Stimulated activated CD8-positive, alpha-beta memory T cell treated with anti-CD3 and anti-CD28 coated beads, Interleukin-15, amount 100 ng/mL, for 24 hours (primary cell): ENCODE measurements around the gene MAST4.
"Not testable (repeated sequence)": the region's sequence is repeated elsewhere in the genome, so short reads cannot be mapped to it uniquely, and the experiment has no call there.

Source experiments
- DNase-seq: peaks from one replicate; pipeline ENCODE4 v3.0.0-alpha.2; 2020; ENCODE audit warnings: low read depth

The MAST4 gene

DNA sequence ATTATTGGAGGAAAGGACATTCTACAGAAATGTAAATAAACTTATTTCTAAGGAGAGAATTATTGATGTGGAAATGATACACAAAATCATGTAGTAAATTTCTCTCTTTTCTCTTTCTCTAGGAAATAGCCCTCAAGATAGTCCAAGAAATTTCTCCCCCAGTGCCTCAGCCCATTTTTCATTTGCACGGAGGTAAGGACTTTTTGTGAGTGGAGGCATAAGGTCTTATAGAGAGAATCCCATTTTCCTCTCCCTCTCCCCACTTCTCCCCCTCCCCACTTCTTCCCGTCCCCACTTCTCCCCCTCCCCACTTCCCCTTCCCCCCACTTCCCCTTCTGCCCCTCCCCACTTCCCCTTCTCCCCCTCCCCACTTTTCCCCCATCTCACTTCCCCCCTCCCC is 493.8 kb downstream of the MAST4 start:
- no peak for DNase-seq

DNA sequence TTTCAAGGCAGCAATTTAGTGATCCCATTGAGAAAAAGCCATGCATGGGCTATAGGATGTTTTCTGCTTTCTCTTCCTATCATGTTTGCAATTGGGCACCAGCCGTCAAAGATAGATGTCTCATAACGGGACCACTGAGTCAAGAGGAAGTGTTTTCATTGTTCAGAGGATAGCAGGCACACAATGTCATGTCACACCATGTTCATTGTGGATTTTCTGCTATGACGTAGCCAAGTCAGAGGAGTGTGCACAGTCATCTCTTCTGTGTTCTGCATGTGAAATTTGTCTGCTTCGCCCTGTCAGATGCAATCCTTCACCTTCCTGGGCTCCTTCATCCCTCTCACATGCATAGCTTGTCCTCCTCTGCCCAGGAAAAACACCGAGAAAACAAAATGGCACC is 494.4 kb downstream of the MAST4 start:
- no peak for DNase-seq

DNA sequence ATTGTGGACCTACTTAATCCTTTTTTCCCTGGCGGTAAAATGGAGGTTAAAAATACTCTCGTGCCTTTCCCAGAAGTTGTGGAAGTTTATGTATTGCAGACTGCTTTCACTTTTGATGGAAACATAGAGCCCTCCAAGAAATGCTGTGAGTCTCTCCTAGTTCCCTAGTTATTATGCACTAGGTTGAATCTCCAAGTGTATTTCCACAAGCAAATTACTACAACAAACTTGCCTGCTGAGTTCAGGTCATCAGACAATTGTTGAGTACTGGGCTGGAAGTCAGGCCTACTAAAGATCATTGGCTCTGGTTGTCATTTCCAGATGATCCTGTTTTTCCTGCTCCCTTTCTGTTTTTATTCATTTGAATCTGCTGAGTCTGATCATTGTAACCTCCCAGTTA is 496.3 kb downstream of the MAST4 start:
- no peak for DNase-seq

DNA sequence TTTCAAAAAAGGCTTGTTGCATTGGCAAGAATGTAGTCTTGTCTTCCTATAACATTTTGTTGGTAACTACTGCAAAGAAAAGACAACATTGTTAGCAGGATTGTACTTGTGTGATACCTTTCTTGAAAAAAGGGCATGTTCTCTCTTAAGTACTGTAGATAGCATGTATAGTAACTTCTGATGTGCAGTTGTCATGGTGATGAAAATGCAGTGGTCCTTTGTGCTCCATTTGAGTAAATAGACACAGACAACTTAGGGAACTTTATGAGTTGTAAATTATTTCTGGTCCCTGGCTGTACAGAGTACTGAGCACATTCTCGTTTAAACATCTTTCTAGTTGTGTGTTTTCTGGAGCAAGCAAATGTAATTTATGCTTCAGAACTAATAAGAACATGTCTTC is 497.1 kb downstream of the MAST4 start:
- no peak for DNase-seq

DNA sequence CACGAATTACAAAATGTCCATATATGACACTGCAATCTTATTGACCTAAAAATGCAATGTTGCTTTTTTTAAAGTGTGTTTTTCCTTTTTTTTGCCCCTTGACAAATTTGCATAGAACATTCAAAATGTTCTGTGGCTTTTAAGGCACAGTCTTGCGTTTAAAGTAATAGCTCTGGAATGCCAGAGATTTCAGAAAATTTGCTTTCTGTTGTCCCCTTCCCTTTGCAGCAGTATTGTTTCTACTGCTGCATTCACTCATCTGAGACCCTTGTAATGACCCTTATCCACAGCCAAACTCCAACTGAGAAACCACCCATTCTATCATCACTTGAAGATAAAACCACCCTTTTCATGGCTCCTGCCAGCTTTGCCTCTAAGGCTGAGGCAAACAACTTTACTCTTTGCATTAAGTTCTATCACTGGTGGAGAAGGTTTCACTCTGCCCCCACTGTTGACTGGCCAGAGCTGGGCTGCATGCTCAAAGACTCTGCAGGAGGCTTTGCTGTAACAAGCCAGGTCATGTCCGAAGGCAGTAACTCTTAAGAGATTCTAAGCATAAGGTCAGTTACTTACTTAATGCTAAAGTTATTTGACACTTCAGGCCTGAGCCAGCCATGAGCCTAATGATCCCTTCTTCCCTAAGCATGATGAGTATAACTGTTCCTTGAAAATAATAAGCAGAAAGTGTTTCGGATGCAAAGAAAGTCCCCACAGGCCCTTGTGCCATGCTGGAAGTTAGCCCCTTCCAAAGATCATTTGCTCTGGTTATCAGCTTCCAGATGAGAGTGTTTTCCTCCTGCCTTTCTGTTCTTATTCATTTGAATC is 498.5 kb downstream of the MAST4 start:
- no peak for DNase-seq

DNA sequence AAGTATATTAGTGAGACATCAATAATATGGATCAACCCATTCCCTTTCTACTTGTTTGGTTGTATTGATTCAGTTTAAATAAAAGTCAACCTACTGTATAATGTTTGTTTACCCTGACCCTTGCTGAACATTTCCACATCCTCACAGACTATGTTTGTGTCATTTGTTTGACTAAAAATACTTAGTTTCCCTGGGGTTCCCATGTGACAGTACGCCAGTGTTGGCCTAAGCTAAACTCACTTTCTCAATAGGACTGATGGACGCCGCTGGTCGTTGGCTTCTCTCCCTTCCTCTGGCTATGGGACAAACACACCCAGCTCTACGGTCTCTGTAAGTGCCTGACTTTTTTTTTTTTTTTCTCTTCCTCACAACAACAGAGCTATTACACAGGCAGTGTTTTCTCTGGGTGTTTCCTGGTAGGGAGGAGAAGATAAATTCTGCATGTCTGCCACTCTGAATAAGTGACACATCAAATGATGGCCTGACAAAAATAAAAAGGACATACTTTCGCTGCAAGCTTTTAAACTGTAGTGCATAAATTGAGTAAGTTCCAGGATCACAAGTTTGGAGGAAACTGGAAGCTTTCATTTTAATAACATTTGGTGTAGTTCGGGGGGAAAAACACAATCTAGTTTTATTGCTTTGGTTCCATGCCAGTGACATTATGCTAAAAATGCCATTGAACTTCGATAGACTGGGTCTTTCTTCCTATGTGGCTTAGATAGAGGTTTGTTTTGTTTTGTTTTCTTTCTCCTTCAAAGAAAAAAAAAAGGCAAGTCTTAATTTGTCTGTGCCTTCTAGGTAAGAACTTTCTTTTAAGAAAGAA is 499.4 kb downstream of the MAST4 start:
- DNase-seq, result no peak

DNA sequence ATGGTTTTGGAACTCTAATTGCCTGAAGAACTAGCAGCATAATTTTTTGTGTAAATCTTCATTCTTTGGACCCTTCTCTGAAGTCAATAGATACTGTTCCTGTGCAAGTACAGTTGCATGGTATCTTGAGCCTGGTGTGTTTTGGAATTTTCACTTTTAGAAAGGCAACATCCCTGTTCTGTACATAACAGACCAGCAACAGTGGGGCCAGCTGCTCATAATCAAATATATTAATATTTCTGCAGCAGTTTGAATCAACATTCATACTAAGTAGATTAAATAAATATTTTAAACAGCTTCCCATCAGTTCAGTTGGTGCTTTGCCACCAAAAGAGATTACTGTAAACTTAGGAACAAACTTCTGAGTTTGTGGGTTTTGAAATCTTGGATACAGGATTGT is 502.5 kb downstream of the MAST4 start:
- DNase-seq, result no peak

DNA sequence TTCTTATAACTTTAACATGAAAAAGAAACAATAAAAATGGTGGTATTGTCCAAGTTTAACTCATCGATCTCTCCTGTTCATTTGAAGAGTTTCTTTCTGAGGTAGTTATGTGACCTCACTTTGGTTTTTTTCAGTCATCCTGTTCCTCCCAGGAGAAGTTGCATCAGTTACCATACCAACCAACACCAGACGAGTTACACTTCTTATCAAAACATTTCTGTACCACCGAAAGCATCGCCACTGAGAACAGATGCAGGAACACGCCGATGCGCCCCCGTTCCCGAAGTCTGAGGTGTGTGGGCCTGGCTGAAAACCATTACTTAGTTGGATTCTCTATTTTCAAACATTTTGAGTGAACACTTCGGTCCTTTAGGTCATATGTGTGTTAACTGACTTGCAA is 504.1 kb downstream of the MAST4 start:
- no peak for DNase-seq

DNA sequence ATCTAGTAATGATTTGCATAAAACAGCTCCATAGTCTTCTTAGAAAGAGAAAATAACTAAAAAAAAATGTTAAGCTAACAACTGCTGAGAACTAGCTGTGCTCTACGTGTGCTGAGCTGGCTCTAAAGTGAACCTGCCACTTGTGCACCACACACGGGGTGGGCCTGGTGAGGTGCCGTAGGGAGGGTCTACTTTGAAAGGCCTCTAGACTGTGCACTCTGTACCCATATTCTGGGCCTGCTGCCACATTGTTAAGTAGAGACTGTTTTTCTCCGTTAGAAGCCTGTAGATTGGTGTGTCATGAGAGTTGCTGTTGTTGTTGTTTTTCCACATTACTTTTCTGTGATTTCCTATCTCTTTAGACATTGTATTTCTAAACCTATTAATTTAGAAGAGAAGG is 506.5 kb downstream of the MAST4 start:
- no peak for DNase-seq

DNA sequence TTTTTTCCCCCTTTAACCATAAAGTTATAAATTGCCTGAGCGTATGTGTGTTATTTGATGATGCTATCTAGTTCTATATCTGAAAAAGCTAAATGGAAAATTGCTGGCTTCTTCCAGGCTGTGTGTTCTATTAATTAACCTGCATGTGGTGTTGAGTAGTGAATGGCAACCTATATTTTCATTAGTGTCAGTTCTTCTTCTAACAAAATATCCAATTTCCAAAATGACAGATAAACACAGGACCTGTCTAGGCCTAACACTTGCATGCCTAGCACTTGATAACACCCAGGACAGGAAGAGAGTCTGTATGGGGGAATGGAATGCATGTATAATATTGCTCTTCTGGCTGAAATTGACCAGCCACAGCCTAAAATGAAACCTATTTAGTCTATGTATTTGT is 508.7 kb downstream of the MAST4 start:
- no peak for DNase-seq

DNA sequence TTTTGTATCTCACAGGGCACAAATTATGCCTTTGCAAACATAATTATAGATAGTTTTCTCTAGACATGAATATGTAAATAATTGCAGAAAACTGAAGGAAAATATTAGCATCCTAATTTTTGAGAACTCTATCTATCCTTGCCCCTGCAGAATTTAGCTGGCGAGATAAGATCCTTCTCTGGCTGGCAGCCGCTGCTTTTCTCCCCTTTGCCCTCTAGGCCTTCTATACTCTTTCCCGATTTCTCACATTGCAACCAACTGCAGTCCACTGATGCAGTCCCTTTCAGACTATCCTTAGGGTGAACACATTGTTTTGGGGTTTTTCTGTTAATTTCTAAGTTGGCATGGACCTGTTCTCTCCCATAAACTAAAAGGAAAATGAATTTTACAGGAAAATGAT is 509.1 kb downstream of the MAST4 start:
- no peak for DNase-seq

DNA sequence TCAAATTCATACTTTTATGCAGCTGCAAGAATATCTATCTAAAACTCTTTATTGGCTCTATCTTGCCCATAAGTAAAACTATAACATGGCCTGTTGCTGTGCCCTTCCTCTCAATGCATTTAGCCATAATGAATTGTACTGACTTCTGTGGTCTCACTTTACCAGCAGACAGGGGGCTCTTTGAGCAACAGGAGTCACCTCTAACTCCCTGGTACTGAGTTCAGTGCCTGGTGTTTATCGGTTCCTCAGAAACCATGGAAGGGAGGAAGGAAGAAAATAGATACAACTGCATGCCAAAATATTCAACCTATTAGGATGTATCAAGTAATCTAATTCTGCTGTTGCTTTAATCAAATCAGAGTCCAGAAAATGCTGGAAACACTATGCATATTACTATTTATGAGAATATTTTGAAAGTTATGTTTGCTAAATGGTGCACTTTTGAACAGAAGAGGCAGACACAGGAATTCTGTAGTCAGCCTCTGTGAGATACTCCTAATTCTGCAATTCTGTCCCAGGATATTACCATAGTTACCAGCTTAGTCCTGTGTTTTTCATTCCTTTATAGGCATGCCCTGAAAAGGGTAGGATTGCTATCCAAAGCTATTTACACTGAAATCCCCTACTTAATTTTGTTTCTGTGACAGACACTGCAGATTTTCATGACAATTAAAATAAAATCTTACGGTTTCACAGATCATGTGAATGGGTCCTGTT is 510.6 kb downstream of the MAST4 start:
- no peak for DNase-seq

DNA sequence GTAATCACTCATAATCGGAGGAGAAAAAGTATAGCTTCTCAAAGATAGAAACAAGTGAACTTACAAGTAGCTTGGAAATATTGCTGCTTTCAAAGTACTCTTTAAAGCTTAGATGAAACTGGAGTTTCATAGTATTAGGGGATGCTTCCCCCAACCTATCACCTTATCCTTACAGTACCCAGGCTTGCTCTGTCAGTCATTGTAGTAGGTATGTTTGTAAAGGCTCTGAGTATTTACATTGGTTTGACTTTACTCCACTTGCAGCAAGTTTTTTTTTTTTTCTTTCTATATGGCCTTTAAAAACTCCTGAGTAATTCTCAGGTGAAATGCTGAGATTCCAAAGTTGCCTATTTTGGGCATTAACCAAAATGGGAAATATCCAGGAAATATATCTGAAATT is 515.6 kb downstream of the MAST4 start:
- DNase-seq, result no peak

DNA sequence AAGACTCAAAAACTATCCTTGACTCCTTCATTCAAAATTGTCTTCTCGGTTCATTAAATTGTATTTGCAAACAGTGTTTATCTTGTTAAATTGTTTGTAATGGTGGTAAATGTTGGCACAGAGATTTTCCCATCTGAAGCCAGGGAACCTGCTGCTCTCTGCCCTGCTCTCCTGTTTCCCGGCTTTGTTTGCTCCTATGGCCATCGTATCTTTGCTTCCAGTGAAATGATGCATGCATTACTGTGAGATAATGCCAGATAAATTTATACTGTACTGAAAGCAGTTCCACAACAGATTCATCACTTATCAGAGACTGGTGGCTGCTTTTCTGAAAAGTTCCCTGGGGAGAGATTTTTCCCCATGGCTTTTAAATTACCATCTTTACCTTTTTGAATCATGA is 519.1 kb downstream of the MAST4 start:
- DNase-seq, result no peak

DNA sequence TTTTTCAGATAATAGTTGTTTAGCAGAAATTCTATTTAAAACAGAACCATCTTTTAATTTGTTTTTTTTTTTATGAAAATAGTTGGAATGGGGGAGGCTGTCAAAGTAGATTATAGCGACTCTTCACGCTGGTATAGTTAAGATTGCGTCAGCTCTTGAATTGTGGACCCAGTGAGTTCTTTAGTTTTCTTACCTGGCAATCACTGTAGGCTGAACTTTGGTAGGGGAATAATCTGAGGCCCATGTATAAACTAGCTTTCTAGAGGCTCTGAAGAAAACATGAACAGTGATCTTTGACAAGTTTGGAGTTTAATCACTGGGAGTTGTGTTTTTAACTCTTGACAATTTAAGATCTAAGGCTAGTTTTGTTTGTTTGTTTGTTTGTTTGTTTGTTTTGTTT is 519.6 kb downstream of the MAST4 start:
- no peak for DNase-seq

DNA sequence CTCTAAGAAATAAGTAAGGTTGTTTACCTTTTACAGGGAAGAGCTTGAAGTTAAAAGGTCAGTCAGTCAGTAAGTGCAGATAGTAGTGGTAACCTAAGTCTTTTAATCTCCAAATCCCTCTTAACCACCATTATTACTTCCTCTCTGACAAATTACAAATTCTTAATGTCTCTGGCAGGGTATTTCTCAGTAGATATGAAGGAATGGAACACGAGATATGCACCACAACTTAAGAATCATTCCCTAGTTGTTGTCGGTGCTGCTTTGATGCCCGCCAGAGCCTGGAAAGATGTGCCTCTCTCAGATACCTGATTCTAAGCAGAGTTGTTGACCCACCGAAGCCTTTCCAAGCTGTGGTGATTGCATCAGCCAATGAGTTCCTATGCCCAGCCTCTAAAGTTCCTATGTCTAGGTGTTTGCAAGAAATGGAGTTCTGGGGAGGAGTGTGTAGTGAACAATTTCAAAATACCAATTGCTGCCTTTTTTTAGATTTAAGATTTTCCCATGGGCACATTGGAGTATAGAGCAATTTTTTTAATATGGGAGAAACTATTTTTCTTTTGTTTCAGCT is 521.9 kb downstream of the MAST4 start:
- no peak for DNase-seq

DNA sequence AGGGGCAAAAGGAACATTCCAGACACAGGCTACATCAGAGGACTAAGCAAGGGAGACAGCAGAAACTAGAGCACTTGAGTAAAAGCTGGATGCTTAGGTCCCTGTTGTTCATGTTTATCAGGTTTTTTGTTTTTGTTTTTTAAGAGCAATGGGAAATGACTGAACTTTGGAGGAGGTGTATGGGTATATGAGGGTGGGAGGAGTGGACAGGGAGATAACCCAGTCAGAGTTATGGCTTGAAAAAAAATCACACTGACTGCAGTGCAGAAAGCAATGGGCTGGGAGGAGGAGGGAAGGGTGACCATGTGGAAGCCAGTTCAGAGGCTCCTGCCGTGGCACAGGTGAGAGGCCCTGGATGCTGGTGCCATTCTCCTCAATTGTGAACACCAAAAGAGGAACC is 522.8 kb downstream of the MAST4 start:
- no peak for DNase-seq

DNA sequence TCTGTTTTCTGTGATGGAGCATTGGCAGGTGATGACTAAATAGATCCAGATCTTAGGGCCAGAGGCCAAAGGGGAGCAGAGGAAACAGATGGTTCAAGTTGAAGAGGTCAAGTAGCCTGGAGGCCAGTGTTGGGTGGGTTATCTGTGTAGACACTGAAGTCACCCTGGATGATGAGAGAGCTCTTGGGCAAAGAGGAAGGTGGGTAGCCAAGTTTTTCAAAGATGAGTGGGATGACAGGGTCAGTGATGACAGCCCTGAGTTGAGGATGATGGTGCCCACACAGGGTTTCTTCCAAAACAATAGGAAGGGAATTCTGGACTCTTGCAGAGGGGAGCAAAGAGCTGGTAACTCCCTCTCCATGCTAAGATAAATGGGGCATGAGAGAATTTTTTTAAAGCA is 523.8 kb downstream of the MAST4 start:
- no peak for DNase-seq

DNA sequence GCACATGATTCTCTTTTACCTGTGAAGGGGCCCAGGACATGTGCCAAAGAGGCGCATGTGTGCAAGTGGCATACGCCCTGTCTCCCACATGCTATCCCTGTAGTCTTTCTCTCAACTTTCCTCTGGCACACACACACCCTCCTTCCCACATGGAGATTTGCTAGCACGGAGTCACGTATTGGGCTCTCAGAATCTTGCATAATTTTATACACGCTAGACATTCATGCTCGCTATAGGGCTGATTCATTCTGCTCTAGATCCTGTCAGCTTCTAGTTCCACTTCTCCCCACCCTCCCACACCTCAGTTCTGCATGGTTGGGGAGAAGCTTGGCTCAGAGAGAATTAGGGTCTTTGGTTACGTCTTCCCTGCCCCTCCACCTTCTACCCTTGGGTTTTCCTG is 527.6 kb downstream of the MAST4 start:
- DNase-seq, result no peak

DNA sequence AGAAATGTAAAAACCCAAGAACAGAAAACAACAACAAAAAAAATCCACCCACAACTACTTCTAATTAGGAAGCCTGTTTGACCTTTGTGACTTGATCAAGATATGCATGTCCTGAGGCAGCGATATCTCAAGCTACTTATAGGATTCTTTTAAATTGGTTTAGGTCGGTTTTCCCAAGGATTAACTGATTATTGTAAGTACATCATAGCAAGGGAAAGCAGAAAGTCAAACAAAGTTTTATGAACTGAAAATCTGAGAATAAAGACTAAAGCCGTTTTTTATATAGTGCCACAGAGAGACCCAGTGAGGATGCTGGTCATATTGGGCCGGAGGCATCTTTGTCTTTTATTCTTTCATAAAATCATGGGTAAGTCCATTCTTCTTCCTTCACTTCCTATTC is 528.4 kb downstream of the MAST4 start:
- no peak for DNase-seq

DNA sequence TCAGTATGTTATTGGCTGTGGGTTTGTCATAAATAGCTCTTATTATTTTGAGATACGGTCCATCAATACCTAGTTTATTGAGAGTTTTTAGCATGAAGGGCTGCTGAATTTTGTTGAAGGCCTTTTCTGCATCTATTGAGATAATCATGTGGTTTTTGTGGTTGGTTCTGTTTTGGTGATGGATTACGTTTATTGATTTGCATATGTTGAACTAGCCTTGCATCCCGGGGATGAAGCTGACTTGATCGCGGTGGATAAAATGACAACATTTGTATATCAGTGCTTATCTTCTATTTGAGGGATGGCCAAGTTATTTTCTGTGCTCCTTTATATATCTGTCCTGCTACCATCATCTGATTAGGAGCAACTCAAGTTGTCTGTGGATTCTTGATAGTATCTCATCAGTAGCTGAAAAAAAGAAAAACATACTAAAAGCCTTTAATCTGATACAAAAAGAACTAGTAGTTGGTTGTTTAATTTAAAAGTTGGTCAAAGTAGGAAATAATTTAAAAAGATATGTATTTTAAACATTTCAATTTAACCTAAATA is 531.2 kb downstream of the MAST4 start:
- DNase-seq, result not testable (repeated sequence)

DNA sequence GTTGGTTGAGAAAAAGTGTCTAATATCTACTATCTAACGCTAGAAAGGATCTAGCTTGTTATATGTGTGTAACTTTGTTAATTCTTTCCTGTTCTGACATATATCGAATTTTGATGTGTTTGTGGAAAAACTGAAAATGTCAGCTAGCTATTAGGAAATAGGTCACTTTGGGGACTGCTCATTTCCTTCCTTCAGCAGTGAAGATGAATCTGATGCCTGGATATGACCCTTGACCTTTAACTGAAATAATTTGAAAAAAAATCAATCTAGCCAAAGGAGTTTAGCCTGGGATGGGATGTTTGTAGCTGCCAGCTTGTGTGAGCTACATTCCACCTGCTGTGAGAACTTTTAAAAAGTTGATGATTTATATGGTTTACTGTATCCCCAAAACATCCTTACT is 533.6 kb downstream of the MAST4 start:
- DNase-seq, result no peak
